SK-N-SH treated with all-trans-retinoic acid at 6 μM for 48 hours (cell line): ENCODE results near the gene DPP10.

Experiments
- ATAC-seq: fragments of 200-7000 bp; cut with Tn5 transposase; 3 replicates; pipeline ENCODE4 v1.9.1; 2020; ENCODE audit warnings: mild to moderate bottlenecking, moderate library complexity
- ARNTL ChIP-seq: fragments of 450-650 bp; formaldehyde crosslinking; IDR thresholded peaks from 2 replicates; pipeline ENCODE4 v1.5.0; 2020; ENCODE audit warnings: low read depth, mild to moderate bottlenecking, moderate library complexity, borderline replicate concordance
- BACH2 ChIP-seq: fragments of 250-450 bp; sonication (Bioruptor Pico); IDR thresholded peaks from 2 replicates; pipeline ENCODE4 v1.9.0; 2021; ENCODE audit warnings: mild to moderate bottlenecking, borderline replicate concordance
- CSDC2 ChIP-seq: fragments of 250-450 bp; sonication (Bioruptor Pico); IDR thresholded peaks from 2 replicates; pipeline ENCODE4 v1.5.0; 2020; ENCODE audit warnings: mild to moderate bottlenecking, moderate library complexity
- GLIS3 ChIP-seq: fragments of 250-450 bp; sonication (Bioruptor Pico); IDR thresholded peaks from 2 replicates; pipeline ENCODE4 v1.5.0; 2020; ENCODE audit warnings: mild to moderate bottlenecking, moderate library complexity
- ISL1 ChIP-seq: fragments of 250-450 bp; sonication (Bioruptor Pico); IDR thresholded peaks from 2 replicates; pipeline ENCODE4 v2.1.2; 2022; ENCODE audit warnings: mild to moderate bottlenecking, moderate library complexity
- PPARA ChIP-seq: fragments of 250-450 bp; sonication (Bioruptor Pico); IDR thresholded peaks from 2 replicates; pipeline ENCODE4 v1.5.0; 2020; ENCODE audit warnings: mild to moderate bottlenecking, borderline replicate concordance
- SNAI2 ChIP-seq: fragments of 250-450 bp; sonication (Bioruptor Pico); IDR thresholded peaks from 2 replicates; pipeline ENCODE4 v1.5.0; 2020; ENCODE audit warnings: mild to moderate bottlenecking, moderate library complexity
- TCF4 ChIP-seq: fragments of 250-450 bp; sonication (Bioruptor Pico); IDR thresholded peaks from 2 replicates; pipeline ENCODE4 v1.8.0; 2021; ENCODE audit warnings: mild to moderate bottlenecking, moderate library complexity, borderline replicate concordance
- TOX ChIP-seq: fragments of 250-450 bp; sonication (Bioruptor Pico); IDR thresholded peaks from 2 replicates; pipeline ENCODE4 v1.8.0; 2021; ENCODE audit warnings: mild to moderate bottlenecking, moderate library complexity, borderline replicate concordance
- ZC3H10 ChIP-seq: fragments of 250-450 bp; sonication (Bioruptor Pico); IDR thresholded peaks from 2 replicates; pipeline ENCODE4 v1.5.1; 2021; ENCODE audit warnings: mild to moderate bottlenecking, moderate library complexity
- ZFP3 ChIP-seq: fragments of 250-450 bp; sonication (Bioruptor Pico); IDR thresholded peaks from 2 replicates; pipeline ENCODE4 v1.5.0; 2020; ENCODE audit warnings: mild to moderate bottlenecking, moderate library complexity
- ZNF565 ChIP-seq: fragments of 450-650 bp; formaldehyde crosslinking; conservative IDR thresholded peaks from 2 replicates; pipeline ENCODE4 v1.5.0; 2020; ENCODE audit warnings: low read depth, mild to moderate bottlenecking, moderate library complexity
- ZNF70 ChIP-seq: fragments of 450-650 bp; formaldehyde crosslinking; IDR thresholded peaks from 2 replicates; pipeline ENCODE4 v1.5.0; 2020; ENCODE audit warnings: mild to moderate bottlenecking, moderate library complexity
- ZNF8 ChIP-seq: fragments of 450-650 bp; formaldehyde crosslinking; IDR thresholded peaks from 2 replicates; pipeline ENCODE4 v1.5.0; 2020; ENCODE audit warnings: mild to moderate bottlenecking, moderate library complexity
- TF ChIP-seq, protein P1 (sequence below): fragments of 250-450 bp; sonication (Bioruptor Pico); IDR thresholded peaks from 2 replicates; pipeline ENCODE4 v1.5.1; 2021; ENCODE audit warnings: mild to moderate bottlenecking, moderate library complexity
- TF ChIP-seq, protein P2 (sequence below): fragments of 250-450 bp; sonication (Bioruptor Pico); IDR thresholded peaks from 2 replicates; pipeline ENCODE4 v1.5.0; 2020; ENCODE audit warnings: mild to moderate bottlenecking, moderate library complexity
- TF ChIP-seq, protein P3 (sequence below): fragments of 250-450 bp; sonication (Bioruptor Pico); IDR thresholded peaks from 2 replicates; pipeline ENCODE4 v1.5.1; 2020; ENCODE audit warnings: low read depth, mild to moderate bottlenecking, moderate library complexity
- TF ChIP-seq, protein P4 (sequence below): fragments of 250-450 bp; sonication (Bioruptor Pico); IDR thresholded peaks from 2 replicates; pipeline ENCODE4 v1.8.0; 2020; ENCODE audit warnings: mild to moderate bottlenecking, moderate library complexity, borderline replicate concordance

The DPP10 gene

DNA sequence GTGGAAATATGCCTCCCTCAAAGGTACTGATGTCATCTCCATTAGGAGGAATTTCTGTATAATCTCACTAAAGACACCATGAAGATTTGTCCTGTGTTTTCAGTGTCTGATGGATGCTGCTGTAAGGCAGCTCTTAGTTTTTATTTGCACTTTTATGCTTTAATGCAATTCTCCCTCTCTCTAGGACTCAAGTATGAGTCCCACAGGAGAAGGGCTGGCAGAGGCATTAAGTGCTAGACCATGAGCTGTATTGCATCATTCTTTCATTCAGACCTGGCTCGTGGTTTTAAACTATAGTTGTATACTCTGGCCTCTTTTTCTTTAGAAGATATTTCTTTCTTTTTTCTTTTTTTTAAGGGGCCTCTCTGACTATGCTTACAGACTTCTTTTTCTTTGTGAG lies 805.6 kb downstream of the DPP10 start:
- ATAC-seq, result no peak
- TF ChIP-seq ARNTL (CRISPR knock-in tag) (no peak), TCF4 (CRISPR knock-in tag) (no peak), ZNF70 (no peak), ZNF565 (CRISPR knock-in tag) (no peak), TOX (CRISPR knock-in tag) (no peak)
- TF ChIP-seq, protein P1, sequence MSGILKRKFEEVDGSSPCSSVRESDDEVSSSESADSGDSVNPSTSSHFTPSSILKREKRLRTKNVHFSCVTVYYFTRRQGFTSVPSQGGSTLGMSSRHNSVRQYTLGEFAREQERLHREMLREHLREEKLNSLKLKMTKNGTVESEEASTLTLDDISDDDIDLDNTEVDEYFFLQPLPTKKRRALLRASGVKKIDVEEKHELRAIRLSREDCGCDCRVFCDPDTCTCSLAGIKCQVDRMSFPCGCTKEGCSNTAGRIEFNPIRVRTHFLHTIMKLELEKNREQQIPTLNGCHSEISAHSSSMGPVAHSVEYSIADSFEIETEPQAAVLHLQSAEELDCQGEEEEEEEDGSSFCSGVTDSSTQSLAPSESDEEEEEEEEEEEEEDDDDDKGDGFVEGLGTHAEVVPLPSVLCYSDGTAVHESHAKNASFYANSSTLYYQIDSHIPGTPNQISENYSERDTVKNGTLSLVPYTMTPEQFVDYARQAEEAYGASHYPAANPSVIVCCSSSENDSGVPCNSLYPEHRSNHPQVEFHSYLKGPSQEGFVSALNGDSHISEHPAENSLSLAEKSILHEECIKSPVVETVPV (CRISPR knock-in tag), result no peak
- TF ChIP-seq, protein P2, sequence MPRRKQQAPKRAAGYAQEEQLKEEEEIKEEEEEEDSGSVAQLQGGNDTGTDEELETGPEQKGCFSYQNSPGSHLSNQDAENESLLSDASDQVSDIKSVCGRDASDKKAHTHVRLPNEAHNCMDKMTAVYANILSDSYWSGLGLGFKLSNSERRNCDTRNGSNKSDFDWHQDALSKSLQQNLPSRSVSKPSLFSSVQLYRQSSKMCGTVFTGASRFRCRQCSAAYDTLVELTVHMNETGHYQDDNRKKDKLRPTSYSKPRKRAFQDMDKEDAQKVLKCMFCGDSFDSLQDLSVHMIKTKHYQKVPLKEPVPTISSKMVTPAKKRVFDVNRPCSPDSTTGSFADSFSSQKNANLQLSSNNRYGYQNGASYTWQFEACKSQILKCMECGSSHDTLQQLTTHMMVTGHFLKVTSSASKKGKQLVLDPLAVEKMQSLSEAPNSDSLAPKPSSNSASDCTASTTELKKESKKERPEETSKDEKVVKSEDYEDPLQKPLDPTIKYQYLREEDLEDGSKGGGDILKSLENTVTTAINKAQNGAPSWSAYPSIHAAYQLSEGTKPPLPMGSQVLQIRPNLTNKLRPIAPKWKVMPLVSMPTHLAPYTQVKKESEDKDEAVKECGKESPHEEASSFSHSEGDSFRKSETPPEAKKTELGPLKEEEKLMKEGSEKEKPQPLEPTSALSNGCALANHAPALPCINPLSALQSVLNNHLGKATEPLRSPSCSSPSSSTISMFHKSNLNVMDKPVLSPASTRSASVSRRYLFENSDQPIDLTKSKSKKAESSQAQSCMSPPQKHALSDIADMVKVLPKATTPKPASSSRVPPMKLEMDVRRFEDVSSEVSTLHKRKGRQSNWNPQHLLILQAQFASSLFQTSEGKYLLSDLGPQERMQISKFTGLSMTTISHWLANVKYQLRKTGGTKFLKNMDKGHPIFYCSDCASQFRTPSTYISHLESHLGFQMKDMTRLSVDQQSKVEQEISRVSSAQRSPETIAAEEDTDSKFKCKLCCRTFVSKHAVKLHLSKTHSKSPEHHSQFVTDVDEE (CRISPR knock-in tag), result no peak
- TF ChIP-seq, protein P3, sequence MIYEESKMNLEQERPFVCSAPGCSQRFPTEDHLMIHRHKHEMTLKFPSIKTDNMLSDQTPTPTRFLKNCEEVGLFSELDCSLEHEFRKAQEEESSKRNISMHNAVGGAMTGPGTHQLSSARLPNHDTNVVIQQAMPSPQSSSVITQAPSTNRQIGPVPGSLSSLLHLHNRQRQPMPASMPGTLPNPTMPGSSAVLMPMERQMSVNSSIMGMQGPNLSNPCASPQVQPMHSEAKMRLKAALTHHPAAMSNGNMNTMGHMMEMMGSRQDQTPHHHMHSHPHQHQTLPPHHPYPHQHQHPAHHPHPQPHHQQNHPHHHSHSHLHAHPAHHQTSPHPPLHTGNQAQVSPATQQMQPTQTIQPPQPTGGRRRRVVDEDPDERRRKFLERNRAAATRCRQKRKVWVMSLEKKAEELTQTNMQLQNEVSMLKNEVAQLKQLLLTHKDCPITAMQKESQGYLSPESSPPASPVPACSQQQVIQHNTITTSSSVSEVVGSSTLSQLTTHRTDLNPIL (CRISPR knock-in tag), result no peak

DNA sequence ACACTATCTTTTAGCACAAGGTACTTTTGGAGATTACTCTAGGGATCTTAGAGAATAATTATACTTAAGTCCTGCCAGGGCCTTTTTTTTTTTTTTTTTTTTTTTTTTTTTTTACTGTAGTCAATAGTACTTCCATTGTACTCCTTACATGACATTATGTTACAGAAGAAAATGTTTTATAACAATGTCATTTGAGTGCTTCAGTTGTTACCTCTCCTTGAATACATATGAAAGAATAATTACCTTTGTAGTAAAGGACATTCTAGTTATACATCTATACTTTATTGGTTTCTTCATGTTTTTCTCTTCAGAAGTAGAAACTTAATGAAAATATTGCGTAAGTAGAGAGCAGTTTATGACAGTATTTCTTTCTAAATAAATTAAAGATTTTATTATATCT lies 834.9 kb downstream of the DPP10 start:
- no peak for ATAC-seq
- TF ChIP-seq ZNF8 (CRISPR knock-in tag) (no peak), PPARA (CRISPR knock-in tag) (no peak), ZNF70 (no peak), ZNF565 (CRISPR knock-in tag) (no peak)
- TF ChIP-seq, protein P4, sequence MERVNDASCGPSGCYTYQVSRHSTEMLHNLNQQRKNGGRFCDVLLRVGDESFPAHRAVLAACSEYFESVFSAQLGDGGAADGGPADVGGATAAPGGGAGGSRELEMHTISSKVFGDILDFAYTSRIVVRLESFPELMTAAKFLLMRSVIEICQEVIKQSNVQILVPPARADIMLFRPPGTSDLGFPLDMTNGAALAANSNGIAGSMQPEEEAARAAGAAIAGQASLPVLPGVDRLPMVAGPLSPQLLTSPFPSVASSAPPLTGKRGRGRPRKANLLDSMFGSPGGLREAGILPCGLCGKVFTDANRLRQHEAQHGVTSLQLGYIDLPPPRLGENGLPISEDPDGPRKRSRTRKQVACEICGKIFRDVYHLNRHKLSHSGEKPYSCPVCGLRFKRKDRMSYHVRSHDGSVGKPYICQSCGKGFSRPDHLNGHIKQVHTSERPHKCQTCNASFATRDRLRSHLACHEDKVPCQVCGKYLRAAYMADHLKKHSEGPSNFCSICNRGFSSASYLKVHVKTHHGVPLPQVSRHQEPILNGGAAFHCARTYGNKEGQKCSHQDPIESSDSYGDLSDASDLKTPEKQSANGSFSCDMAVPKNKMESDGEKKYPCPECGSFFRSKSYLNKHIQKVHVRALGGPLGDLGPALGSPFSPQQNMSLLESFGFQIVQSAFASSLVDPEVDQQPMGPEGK (CRISPR knock-in tag), result no peak

DNA sequence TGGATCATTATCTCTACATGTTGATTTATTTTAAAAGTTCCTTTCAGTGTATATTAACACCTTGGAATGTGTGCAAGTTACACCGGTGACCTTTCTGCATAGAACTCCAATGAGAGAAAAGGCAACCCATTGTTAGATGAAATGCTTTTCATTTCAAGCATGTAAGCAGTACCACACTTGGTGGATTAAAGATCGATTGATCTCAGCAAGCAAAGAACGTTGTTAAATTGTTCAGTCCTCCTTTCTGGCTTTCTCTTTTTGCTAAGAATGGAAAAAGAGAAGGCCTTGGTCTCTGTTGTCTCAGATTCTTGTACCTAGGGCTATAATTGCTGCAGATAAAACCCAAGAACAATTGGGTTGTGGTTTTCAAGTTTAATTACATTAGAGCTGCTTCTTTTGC lies 843.0 kb downstream of the DPP10 start:
- no peak for ATAC-seq
- no peak for TF ChIP-seq PPARA (CRISPR knock-in tag)
- no peak for TF ChIP-seq ZFP3 (CRISPR knock-in tag)
- TF ChIP-seq ISL1 (CRISPR knock-in tag), result no peak
- no peak for TF ChIP-seq TOX (CRISPR knock-in tag)

DNA sequence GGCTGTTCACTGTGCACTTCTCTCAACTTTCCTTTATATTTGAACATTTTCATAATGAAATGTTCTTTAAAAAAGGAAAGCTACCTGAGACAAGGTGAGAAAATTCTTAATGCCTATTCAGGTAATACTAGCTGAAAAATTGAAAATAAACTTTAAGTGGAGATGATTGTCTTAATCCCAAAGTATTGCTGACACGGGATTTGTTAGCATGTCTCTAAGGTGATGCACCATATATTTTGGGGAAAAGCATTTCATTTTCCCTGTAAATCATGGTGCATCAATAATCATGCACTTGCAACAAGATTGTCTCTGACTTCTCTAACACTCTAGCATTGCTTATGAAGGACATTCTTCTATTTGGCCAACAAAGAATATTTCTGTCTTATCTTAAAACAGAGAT lies 848.0 kb downstream of the DPP10 start:
- TF ChIP-seq, protein P3 (CRISPR knock-in tag), result no peak
- TF ChIP-seq CSDC2 (CRISPR knock-in tag) (no peak), ISL1 (CRISPR knock-in tag) (no peak), PPARA (CRISPR knock-in tag) (no peak)
- TF ChIP-seq, protein P1 (CRISPR knock-in tag), result no peak
- ATAC-seq, result no peak

DNA sequence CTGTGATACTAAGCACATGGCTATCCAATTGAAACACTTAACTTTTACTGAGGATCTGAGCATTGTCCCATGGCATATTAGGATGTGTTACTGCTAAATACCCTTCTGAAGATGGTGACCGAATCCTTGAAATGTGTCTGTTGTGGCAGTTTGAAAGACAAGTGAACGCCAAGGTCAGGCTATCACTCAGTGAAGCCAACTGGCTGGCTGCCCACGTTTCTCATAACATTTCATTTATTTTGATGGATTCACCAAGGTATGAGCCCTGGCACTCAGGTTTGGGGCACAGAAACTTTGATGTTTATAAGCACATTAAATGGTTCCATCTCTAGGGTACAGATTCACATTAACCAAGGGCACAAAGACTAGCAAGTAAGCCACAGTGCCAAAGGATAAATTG lies 850.3 kb downstream of the DPP10 start:
- ATAC-seq, result no peak
- TF ChIP-seq BACH2 (CRISPR knock-in tag) (no peak), ZC3H10 (CRISPR knock-in tag) (no peak), ARNTL (CRISPR knock-in tag) (no peak), ISL1 (CRISPR knock-in tag) (no peak), GLIS3 (CRISPR knock-in tag) (no peak), TOX (CRISPR knock-in tag) (no peak), SNAI2 (no peak), TCF4 (CRISPR knock-in tag) (no peak), ZNF565 (CRISPR knock-in tag) (no peak), CSDC2 (CRISPR knock-in tag) (no peak), ZNF70 (no peak)
- TF ChIP-seq, protein P2 (CRISPR knock-in tag), result no peak
